HG02885 (cell line): ENCODE data around the gene PPP4R1.

Experiments used
- ATAC-seq: cut with Tn5 transposase; IDR thresholded peaks from one replicate; pipeline ENCODE4 v1.9.1; 2021; ENCODE audit warnings: mild to moderate bottlenecking; ENCODE audit not compliant: unreplicated experiment, poor library complexity

The PPP4R1 gene

DNA sequence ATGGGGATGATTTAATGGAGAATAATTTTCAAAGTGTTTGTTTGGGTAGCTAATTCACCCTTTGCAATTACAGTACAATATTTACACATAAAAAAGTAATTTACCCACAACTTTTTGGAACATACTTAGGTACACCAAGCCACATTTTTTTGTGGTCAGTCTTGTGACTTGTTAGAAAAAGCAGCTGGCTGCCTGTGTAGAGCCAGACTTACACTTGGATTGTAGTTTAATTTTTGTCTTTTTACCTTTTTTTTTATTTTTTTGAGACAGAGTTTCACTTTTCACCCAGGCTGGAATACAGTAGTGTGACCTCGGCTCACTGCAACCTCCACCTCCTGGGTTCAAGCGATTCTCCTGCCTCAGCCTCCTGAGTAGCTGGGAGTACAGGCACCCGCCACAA is 93.7 kb downstream of the PPP4R1 start:
- ATAC-seq = no peak

DNA sequence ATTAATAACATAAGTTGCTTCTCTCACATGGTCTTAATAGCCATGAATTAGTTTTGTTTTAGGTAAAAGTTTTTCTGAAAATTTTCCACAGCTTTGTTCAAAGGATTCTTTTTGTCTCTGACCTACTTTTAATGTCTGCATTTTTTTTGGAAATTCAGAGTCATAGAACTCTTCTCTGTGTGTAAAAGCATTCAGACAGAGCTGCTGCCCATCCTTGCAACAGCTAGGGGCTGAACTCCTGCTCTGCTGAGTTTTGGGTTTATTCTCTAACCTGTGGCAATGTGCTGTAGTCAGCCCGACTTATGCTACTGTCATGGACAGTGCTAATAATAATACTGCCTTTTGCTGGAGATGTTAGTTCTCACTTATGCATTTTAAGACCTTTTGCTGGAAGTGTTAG is 95.0 kb downstream of the PPP4R1 start:
- ATAC-seq = no peak

DNA sequence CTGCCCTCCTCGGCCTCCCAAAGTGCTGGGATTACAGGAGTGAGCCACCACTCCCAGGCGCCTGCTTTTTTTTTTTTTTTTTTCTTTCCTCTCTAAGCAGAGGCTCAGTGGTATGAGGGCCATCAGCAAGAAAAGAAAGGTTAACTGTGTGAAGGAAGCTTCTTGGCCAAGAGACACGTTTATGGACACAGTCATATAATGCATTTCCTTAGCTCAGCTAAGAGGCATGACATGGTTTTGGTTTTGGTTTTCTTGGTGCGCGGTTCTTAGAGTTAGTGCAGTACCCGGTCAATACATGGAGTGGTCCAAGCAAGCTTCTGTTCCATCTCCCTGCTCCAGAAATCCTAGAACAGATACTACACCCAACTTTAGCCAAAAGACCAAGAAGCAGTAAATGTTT is 96.5 kb downstream of the PPP4R1 start:
- ATAC-seq = no peak

DNA sequence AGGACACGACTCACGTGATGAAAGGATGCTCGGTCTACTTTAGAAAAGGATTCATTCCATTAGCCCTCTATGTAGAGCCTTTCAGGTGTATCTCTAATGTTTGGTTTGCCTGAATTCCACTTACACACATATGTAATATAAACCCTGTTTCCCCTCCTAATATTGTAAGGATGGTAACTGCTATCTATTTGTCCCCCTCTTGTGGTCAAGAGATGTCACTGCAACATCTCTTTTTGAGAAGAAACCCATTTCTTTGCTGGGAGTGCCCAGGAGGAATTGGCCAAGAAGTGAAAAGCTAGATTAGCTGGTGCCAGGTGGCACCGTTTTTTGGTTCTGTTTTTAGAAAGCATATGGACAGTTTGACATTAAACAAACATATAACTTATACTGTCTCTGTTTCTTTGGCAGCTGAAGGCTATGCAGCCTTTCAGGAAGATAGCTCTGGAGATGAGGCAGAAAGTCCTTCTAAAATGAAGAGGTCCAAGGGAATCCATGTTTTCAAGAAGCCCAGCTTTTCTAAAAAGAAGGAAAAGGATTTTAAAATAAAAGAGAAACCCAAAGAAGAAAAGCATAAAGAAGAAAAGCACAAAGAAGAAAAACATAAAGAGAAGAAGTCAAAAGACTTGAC is 97.8 kb downstream of the PPP4R1 start:
- ATAC-seq = no peak

DNA sequence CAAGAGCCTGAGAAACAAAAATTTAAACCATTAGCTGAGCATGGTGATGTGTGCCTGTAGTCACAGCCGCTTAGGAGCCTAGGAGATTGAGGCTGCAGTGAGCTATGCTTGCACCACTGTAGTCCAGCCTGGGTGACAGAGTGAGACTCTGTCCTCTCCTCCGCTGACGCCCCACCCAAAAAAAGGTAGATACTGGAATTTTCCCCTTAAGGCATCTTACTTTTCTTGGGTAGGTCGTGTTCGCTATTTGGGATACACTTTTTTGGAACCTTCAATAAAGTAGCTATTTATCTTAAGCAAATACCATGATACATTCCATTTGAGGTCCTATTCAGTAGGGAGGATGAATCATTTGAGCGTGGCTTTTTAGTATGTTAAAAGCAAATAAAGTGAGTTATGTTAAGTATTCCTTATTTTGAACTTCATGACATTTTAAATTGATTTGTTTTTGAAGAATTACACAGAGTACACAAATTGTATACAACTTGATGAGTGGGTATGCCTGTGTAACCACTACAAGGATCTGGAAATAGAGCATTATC is 100.3 kb downstream of the PPP4R1 start:
- no peak for ATAC-seq

DNA sequence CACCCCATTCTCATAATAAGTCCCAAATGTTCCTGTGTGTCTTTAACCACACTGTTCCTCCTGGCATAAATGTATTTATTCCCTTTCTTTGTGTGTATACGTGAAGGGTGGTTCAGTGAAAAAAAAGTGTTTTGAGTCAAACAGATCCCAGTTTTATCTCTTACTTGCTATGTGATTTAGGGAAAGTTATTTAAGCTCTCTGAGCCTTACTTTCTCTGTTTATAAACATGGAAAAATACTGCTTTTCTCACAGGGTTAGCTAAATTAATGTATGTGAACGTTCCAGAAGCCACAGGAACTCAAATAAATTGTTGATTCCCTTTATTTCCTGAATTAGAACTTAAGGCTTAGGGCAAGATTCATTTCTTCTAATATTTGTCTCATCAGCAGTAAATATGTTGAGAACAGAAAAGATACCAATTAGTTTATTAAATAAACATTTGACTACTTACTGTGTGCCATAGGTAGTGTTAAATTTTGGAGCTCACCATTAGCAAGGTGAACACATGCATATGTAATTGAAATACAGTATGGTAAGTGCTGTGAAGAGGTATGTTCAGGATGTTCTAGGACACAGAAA is 105.8 kb downstream of the PPP4R1 start:
- ATAC-seq = no peak

DNA sequence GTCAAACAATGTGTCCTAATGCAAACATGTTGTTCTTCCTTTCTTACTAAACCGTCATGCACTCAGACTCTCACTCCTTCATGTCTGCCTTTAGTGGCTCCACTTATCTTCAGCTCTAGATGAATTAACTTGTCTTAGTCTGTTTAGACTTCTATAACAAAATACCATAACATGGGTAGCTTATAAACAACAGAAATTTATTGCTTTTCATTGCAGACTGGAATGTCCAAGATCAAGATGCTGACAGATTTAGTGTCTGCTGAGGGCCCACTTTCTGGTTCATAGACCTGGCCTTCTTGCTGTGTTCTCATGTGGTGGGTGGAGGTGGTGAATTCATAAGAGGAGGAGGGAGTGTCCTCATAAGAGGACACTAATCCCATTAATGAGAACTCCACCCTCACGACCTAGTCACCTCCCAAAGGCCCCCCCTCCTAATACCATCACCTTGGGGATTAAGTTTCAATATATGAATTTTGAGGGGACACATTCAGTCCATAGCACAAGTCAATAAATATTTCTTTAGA is 106.7 kb downstream of the PPP4R1 start:
- ATAC-seq = no peak

DNA sequence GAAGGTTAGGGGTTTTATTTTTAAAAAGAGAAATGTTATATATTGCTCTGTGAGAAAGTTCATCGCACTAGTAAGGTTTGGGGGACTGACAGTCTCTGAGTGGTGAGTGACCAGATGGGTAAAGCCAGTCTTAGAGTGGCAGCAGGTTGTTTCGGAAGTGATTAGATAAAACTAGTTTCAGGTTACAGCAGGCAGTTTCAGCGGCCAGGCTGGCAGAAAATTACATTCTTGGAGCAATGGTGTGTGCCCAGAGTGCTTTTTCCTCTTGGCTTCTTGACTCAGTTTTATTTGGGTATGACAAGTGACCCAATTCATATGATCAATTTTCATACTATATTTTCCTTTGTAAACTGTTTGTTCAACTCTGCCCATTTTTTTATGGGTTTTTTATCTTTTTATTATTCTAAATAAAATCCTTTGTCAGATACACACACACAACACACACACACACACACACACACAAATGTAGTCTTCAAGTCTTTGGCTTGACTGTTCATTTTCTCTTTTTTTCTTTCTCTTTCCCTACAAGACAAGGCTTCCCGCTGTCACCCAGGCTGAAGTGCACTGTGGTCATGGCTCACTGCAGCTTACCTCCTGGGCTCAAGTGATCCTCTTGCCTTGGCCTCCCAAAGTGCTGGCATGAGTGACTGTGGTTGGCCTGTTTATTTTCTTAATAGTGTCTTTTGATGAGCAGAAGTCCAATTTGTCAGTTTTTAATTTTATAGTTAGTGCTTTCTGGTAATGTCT is 108.1 kb downstream of the PPP4R1 start:
- no peak for ATAC-seq
